NCI-H510A treated with DMSO at 0.1 percent for 48 hours (cell line): ENCODE data around the gene PRR9.
"Not testable (repeated sequence)": the region's sequence is repeated elsewhere in the genome, so short reads cannot be mapped to it uniquely, and the experiment has no call there.

Experiments
- DNase-seq: peaks from one replicate; lab custom pipeline; 2025; lab: John Stamatoyannopoulos, UW

Gene PRR9, protein sequence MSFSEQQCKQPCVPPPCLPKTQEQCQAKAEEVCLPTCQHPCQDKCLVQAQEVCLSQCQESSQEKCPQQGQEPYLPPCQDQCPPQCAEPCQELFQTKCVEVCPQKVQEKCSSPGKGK

DNA sequence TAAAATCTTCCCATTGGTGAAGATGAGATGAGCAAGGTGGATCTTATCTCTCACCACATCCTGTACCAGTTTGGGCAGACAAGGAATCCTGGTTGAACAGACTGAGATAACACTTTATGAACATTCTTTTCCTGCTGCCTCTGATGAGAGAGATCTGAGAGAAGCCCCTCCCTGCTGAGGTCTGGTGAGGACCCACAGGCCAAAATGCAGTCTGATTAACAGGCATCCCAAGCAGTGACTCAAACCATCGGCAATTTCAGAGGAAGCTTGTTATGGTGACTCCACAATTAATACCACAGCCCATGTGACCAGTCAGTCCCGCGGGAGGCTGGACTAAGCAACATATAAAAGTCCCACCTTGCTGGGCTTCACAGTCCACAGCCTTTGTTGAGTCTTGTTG is at the start of gene PRR9:
Gene PRR9, plus strand, starts transcription at position 373 of the 400 bp plus-strand sequence. CDS start 561 bp downstream, outside the sequence.
- DNase-seq, result no peak

DNA sequence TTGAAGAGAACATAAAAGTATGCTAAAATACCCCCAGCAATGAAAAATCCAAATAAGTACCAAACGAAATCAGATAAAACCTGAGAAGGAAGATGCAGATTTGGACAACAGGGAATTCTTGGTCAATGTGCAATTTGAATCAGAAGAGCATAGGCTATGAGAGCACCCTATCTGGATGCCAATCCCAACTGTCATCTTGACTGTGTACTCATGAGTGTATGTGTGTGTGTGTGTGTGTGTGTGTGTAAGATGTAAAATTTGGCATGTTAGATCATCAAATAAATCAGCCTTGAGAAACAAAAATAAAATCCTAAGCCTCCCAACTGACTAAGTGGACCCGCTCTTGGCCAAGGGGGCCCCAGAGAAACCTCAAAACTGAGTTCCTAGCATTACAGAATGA is 48.7 kb upstream of the PRR9 start:
- DNase-seq, result no peak

DNA sequence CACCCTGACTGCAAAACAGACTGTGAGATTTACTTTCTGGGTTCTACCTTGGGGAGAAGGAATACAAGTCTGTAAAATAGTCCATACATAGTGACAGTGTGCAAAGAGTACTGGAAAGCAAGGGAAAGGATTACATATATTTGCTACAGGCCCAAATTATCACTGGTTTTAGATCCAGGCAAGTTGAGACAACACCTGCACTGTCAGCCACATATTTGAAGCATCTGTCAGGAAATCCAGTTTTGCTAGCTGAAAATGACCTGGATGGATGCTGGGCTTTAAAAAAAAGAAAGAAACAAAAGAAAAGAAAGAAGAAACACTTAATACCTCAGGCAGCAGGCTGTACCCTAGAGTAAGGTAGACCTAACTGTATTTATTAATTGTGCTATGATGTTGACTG is 42.8 kb upstream of the PRR9 start:
- no peak for DNase-seq

DNA sequence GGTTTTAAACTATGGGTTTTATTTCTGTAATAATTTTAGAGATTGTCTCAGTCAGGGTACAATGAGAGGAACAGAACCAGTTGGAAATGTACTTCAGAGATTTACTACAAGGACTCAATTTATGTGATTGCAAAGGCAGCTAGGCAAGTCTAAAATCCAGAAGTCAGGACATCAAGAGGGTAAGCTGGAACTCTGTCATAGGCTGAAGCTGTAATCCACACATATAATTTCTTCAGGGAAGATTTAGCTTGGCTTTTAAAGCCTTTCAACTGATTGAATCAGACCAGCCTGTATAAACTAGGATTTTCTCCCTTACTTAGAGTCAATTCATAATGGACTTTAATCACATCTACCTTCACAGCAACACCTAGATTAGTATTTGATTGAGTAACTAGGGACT is 38.5 kb upstream of the PRR9 start:
- no peak for DNase-seq

DNA sequence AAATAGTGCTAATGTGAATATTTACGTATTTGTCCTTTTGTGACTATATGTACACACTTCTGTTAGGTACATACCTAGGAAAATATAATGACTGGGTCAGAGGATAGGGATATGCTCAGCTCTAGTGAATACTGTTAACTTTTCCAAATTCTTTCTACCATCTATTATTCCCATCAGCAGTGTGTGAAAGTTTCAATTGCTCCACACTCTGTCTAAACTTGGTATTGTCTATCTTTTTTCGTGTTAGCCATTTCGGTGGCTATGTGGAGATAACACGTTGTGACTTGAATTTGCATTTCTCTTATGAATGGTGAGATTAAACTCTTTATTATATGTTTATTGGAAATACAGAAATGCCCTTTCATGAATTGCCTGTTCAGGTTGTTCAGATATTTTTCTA is 36.8 kb upstream of the PRR9 start:
- no peak for DNase-seq

DNA sequence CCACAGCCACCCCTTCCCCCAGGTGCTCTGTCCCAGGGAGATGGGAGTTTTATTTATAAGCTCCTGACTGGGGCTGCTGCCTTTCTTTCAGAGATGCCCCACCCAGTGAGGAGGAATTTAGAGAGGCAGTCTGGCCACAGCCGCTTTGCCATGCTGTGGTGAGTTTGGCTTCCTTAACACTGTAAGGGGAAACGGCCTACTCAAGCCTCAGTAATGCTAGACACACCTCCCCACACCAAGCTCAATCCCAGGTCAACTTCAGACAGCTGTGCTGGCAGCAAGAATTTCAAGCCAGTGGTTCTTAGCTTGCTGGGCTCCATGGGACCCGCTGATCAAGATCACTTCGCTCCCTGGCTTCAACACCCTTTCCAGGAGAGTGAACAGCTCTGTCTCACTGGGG is 29.1 kb upstream of the PRR9 start:
- not testable (repeated sequence) for DNase-seq

DNA sequence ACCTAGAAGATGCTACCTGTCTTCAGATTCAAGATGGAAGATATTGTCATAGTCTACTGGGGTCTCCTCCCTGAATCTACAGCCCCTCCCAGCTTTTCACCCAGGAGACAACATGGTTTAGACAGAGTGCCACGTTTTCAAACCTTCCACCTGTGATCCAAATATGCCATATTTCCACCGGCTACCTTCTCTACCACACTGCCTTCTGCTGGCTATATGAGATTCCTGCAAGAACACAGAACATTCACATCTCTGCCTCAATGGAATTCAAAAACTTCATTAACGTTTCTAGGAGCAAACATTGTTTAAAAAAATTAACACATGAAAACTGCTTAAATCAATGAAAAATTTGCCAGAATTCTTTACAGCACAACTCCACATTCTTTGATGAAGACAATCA is 27.0 kb upstream of the PRR9 start:
- DNase-seq, result no peak

DNA sequence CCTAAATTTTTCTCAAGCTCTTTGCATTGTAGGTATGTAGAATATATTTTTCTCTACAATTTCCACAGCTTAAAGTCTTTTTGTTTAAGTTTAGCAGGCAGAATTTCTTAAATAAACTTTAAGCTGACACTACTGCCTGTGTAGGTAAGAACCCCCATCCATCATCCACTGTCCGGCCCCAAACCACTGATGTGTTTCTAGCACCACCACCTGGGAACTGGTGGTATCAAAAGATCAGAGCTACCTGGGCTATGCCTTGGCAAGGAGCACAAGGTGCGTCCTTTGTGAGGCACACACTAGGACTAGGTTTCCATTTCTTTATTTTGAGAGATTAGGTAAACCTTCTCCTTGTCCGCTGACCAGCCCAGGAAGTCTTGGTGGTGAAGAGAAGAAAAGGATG is 24.7 kb upstream of the PRR9 start:
- DNase-seq, result no peak

DNA sequence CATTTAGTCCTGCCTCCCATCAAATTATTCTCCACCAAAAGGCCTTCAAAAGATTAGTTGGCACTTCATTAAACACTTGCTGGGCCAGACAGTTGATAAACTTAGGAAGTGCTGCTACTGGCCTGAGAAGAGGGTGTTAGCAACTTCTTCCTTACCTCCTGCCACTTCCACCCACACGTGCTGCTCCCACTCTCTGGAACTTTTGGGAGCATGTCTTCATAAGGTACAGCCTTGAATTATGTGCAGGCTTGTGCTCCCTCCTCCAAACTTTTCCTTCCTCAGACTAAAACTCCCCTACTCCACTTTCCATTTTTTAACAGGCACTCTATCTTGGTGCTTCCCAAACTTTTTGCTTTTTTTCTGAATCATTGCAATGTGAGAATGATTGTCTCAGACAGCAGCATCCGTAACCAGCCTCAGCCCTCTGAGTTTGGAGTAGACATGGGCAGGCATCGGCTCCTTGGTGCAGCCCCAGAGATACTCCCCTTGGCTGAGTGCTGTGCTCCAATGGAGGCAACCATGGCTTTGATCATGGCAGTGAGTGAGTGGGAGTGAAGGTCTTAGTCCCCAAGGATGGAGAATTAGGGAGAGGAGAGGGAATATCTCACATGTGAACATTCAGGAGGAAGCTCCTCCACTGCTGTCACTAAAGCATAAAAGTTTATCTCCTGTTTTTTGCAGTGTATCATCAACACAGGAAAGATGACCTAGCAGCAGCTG is 22.9 kb upstream of the PRR9 start:
- DNase-seq, result no peak

DNA sequence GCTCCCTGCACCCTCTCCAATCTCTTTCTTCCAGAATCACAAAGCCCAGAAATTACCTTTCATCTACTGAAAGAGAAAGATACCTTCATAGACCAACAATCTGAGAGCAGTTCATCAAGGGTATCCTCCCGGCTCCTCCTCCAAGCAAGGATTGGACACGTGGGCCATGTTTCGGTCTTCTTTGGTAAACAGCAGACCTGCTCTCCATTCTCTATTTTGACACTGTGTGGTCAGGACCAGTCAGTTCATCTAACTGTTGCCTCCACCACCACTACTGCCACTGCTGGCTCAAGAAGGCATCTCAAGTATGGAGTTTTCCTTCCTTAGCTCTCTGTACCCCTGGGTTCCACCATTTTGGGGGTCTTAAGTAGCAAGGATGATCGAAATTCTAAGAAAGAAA is 22.2 kb upstream of the PRR9 start:
- DNase-seq, result no peak

DNA sequence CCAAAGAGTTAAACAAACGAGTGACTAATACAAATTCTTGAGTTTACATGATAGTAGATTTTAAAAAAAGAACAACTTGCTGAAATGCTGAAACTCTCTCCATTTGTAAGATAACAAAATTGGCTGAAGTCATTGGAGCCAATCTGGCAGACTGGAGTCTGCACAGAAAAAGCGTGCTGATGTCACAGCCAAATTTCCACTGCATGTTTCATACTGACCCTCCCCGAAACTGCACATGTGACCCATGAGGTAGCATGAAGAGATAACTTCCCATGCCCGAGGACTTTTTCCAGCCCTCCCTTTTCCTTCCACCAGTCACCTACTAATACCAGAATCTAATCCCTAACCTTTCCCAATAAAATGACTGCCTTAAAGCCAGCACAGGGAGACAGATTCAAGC is 15.4 kb upstream of the PRR9 start:
- no peak for DNase-seq

DNA sequence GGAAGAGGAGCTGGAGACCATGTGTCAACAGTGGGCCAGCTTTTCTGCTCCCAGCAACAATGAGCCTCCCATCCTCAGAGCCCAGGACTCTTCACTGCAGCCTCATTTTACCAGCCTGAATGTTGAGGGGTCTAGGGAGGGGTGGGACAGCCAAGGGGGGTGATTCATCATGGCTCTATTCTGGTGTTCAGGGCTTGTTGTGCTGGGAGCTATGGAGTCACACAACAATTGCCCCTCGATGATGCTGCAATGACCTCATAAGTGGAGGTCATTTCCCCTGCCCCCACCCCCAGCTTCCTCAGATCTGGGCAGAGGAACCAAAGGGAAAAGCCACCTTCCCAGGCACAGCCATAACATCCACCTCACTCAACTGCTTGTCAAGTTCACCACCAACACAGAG is 14.3 kb upstream of the PRR9 start, which contains the start of gene LELP1:
Gene LELP1, plus strand, starts transcription at position 301 of the 400 bp plus-strand sequence. CDS start 1,278 bp downstream, outside the sequence.
- no peak for DNase-seq

DNA sequence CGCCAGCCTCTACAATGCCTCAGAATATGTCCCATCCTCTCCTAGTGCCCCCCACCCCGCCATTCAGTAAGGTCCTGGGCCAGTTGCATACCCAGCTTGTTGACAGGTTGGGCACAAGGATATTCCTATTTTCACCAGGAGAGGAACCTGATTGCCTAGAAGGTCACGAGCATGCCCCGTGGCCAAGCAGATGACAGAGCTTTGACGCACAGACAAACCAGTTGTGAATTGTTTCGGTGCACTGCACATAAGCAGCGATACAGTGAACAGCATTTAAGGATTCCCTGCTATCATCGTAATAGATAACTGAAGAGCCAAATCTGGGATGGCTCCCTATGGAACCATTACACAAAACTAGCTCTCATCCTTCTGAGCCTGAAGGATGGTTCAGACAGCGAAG is 10.8 kb upstream of the PRR9 start:
- no peak for DNase-seq

DNA sequence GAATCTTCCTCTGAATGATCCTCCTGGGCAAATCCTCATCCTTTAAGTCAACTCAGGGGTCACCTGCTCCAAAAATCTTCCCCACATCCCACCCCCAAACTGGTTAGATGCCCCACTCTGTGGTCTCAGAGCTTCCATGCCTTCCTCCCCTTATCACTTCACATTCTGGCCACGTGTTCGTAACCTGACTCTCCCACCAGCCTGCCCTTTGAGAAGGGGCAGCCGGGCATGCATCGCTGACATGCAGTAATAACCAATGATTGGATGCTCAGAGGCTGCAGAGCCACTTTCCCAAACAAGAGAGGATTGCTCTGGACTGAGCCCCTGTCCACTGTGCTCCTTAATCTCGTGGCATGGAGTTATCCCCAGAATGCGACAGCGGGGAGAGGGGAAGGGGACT is 7.2 kb upstream of the PRR9 start:
- DNase-seq, result no peak

DNA sequence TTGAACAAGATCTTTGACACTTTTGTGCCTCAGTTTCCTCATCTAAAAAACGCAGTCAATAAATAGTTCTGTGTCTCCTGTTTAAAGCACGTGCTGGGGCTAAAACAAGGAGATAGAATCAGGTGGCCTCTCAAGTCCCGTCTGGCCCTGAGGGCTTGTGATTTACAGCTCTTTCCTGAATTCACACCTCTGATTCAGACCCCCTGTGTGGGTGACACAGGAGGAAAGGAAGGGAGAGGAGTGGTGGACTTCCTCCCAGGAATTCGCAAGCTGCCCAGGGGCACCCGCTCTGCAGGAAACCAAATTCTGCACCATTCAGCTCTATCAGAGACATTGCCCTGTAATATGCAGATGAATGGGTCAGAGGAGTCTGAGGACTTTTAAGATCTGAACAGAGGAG is 5.2 kb upstream of the PRR9 start:
- no peak for DNase-seq

DNA sequence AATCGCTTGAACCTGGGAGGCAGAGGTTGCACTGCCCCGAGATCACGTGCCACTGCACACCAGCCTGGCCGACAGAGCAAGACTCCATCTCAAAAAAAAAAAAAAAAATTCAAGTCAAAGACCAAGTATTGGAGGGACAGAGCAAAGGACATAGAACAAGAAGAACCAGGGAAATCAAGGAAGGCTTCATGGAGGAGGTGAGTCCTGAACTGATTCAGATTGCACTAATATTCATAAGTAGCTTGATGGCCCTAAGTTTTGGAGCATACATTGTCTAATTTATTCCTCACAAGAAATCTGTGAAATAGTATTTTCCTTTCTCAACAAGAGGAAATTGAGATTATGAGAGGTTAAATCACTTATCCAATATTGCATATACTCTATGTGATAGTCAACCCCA is 3.9 kb upstream of the PRR9 start:
- DNase-seq, result no peak

DNA sequence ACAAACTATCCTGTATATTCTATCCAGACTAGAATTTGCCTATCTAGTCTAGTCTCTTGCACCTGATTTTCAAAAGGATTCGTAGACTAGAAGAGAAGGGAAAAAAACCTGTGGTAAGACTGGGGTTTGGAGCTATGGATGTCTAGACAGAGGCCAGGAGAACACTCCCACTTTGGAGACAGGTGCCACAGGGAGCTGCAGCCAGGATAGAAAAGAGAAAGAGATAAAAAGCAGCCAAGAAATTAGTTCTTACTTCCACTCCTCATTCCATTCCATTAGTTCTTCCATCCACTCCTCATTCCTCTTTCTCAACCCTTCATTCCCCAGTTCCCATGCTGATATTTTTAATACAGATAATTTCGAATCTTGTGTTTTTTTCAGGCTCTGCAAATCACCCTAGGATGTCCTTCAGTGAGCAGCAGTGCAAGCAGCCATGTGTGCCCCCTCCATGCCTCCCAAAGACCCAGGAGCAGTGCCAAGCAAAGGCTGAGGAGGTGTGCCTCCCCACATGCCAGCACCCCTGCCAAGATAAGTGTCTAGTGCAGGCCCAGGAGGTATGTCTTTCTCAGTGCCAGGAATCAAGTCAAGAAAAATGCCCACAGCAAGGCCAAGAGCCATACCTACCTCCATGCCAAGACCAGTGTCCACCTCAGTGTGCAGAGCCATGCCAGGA is 496 bp downstream of the PRR9 start:
- DNase-seq, result no peak

DNA sequence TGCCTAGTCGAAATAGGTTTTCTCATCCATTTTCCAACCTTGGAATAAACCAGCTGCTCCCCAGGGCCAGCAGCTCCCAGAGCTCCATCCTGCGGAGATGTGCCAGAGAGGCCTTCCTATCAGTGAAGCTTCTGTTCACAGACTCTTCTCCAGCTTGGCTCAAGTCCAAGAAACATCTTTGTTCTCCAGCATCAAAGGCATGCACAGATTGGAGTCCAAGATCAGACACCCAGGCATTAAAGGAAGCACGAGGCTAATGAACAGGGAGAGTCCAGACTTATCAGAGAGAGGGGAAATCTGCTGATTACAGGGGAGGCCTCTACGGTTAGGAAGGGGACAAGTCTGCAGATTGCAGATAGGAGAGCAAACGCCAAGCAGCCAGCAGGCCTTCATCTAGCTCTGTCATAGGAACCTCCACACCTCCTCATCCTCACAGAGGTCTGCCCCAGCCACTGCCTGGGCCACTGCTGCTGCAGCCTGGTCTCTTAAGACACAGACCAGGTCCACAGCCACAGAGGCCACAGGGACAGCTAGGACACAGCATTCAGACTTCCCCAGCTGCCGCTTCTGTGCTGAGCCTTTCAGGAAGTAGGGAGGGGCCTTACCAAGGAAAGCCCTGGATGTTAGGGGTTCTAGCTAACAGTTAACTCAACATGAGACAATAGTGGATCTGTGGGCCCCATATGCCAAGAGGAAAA is 3.4 kb downstream of the PRR9 start:
- no peak for DNase-seq

DNA sequence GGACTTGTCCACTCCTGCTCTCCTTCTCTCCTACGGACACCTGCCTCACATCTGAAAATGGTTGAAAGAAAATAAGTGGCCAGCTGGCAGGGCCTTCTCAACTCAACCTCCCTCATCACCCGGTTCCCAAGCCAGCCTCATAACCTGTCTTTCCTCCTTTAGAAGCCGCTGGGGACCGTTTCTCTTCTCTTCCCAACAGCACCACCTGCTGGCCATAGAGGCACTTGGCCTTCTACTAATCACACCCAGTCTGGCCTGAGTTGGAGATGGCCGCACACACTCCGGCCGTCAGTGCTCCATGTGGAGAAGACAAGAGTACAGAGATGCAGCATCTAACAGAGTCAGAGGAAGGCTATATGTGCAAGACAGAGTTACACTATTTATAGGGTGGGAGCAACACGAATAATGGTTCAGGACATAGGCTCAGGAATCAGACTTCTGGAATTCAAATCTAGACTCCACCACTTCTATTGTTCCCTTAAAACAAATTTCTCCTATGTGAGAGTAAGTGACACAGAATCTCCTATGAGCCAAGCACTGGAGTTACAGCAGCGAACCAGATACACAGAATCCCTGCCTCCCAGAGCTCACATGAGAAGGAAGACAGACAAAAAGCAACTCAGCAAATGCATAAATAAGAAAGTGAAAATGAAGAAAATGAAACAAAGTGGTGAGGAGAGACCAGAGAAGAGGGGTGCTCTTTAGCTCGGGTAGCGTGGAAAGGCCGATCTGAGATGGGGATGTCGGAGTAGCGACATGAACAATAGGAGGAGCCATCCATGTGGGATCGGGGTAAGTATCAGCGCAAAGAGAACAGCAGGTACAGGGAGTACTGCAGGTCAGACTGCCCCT is 5.9 kb downstream of the PRR9 start:
- peak; percentile 3 for DNase-seq

DNA sequence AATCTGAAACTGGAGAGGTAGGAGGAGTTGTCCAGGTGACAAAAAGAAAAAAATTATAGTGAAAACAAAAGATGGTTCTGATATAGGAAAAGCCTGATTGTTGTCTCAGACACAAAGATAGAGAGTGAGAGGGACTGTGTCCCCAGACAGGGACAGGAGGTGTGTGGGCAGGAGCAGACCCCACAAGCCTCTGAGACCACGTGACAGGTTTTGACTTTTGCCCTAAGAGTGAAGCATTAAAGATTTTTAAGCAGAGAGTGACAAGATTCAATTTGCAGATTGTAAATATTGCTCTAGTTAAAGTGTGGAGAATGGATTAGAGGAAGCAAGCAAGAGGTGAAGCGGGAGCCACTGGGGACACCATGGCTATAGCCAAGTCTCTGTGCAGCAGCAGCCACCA is 10.4 kb downstream of the PRR9 start:
- DNase-seq, result no peak

DNA sequence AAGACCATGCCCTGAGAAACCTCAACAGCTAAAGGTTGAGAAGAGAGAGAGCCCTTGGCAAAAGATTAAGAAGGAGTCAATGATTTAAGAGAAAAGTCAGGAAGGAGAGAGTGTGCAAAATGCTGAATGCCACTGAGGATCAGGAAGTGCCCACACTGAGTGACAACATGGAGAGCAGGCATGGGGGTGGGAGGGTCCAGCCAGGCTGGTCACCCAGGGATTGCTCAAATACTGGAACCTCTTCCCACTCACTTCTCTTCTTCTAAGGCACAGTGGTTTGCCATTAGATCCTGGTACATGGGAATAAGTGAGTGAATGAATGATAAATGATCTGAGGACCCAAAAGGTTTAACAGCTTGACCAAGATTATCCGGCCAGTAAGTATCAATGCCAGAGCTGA is 11.1 kb downstream of the PRR9 start:
- DNase-seq, result no peak
